ENCODE measurements around the gene NFKB1. TPM values are rescaled to one million over a fixed set of nuclear protein-coding genes. Genes with fewer than 3 reads are reported as not detected.

NFKB1 gene
- total RNA-seq = 44.2 and 46.9 TPM in 2 replicates

GRCh38 chr4:102500696-102501446, at the start of gene NFKB1:
Gene NFKB1, plus strand, starts transcription at chr4:102501359. Its CDS starts 24,160 bp downstream, at chr4:102525519.

Other genes starting within 250 kb of the NFKB1 start
- 12.2 and 19.3 TPM in 2 replicates for gene SLC39A8, start 155.9 kb upstream of the NFKB1 start, total RNA-seq